K562 (cell line): ENCODE results near the gene NUP98. TPM values are rescaled to one million over a fixed set of nuclear protein-coding genes. Genes with fewer than 3 reads are reported as not detected.

Source experiments
- ARHGAP35 ChIP-seq: fragments of 450-650 bp; IDR thresholded peaks from 2 replicates; pipeline ENCODE4 v1.6.1; 2018; ENCODE audit not compliant: partially characterized antibody
- DMBX1 ChIP-seq: fragments of 250-450 bp; sonication (Bioruptor Pico); IDR thresholded peaks from 2 replicates; pipeline ENCODE4 v1.8.0; 2022; ENCODE audit warnings: inconsistent platforms, mild to moderate bottlenecking, moderate library complexity, borderline replicate concordance
- FOXJ3 ChIP-seq: sonication (generic); formaldehyde crosslinking; IDR thresholded peaks from 2 replicates; pipeline ENCODE4 v1.4.0; 2020; ENCODE audit warnings: mild to moderate bottlenecking, missing genetic modification reagents
- HSF4 ChIP-seq: fragments of 250-450 bp; sonication (Bioruptor Pico); IDR thresholded peaks from 2 replicates; pipeline ENCODE4 v2.1.2; 2022; ENCODE audit warnings: mild to moderate bottlenecking, moderate library complexity, borderline replicate concordance
- MBD2 ChIP-seq: sonication (generic); IDR thresholded peaks from 2 replicates; pipeline ENCODE4 v1.6.1; 2016; ENCODE audit warnings: low read depth, borderline replicate concordance
- NCOA6 ChIP-seq: fragments of 450-650 bp; IDR thresholded peaks from 2 replicates; pipeline ENCODE4 v1.6.1; 2017; ENCODE audit warnings: mild to moderate bottlenecking
- NFYB ChIP-seq: IDR thresholded peaks from 2 replicates; pipeline ENCODE4 v1.6.1; 2011; ENCODE audit warnings: mild to moderate bottlenecking, moderate library complexity; ENCODE audit not compliant: insufficient read length; ENCODE audit errors: extremely low read depth
- PHTF2 ChIP-seq: fragments of 250-450 bp; sonication (Bioruptor Pico); IDR thresholded peaks from 2 replicates; pipeline ENCODE4 v1.5.0; 2021; ENCODE audit warnings: mild to moderate bottlenecking
- POLR2AphosphoS2 ChIP-seq: IDR thresholded peaks from 2 replicates; pipeline ENCODE4 v1.6.1; 2012; ENCODE audit warnings: low read length, improper control_type of control experiment
- SREBF1 ChIP-seq: fragments of 150-350 bp; IDR thresholded peaks from 2 replicates; pipeline ENCODE4 v1.6.1; 2014; ENCODE audit warnings: antibody characterized with exemption, low read depth, low read length, borderline replicate concordance
- STAT6 ChIP-seq: sonication (generic); formaldehyde crosslinking; IDR thresholded peaks from 2 replicates; pipeline ENCODE4 v1.8.1; 2023; ENCODE audit warnings: mild to moderate bottlenecking, missing genetic modification reagents
- TCFL5 ChIP-seq: fragments of 250-450 bp; sonication (Bioruptor Pico); conservative IDR thresholded peaks from 2 replicates; pipeline ENCODE4 v1.6.1; 2021; ENCODE audit warnings: mild to moderate bottlenecking, moderate library complexity, matching md5 sums
- THRB ChIP-seq: fragments of 450-650 bp; formaldehyde crosslinking; conservative IDR thresholded peaks from 2 replicates; pipeline ENCODE4 v1.4.0; 2022; ENCODE audit warnings: mild to moderate bottlenecking, missing genetic modification characterization
- ZEB2 ChIP-seq: fragments of 450-650 bp; IDR thresholded peaks from 2 replicates; pipeline ENCODE4 v1.6.1; 2016
- ZNF589 ChIP-seq: fragments of 200-800 bp; sonication (Bioruptor generic); IDR thresholded peaks from 2 replicates; pipeline ENCODE4 v1.6.1; 2016; ENCODE audit warnings: low read depth, missing genetic modification characterization, missing compliant biosample characterization
- polyA plus RNA-seq, 8 experiments: library from polyadenylated mRNA; depleted of rRNA in 4 of 8; stranded (reverse) in 5 of 8; unstranded in 3 of 8; fragments of >200 nt; fragmentation: Nextera tagmentation in 2 of 8; fragmentation: Illumina TruSeq in 1 of 8; extraction: Ambion mirVana in 2 of 8; extraction: Trizol in 1 of 8; gene quantifications; 2 replicates each; pipeline versions ENCODE4 v1.2.1 to v1.2.3, GENCODE V29; 2011 to 2014; ENCODE audit warnings: inconsistent platforms in 1 of 8, missing spikeins in 1 of 8
- total RNA-seq, 7 experiments: library from RNA; depleted of rRNA in 6 of 7; stranded (reverse); fragments of >200 nt in 6 of 7; fragmentation: Illumina TruSeq in 2 of 7; extraction: Trizol in 2 of 7; gene quantifications; 2 replicates each; pipeline versions ENCODE4 v1.2.1 to v1.2.3, GENCODE V29; 2011 to 2021; ENCODE audit warnings: low replicate concordance in 1 of 7
- TF ChIP-seq, protein P1 (sequence below): fragments of 250-450 bp; sonication (Bioruptor Pico); IDR thresholded peaks from 2 replicates; pipeline ENCODE4 v1.5.0; 2021; ENCODE audit warnings: mild to moderate bottlenecking, borderline replicate concordance
- TF ChIP-seq, protein P2 (sequence below): fragments of 250-450 bp; sonication (Bioruptor Pico); IDR thresholded peaks from 2 replicates; pipeline ENCODE4 v1.5.0; 2020; ENCODE audit warnings: mild to moderate bottlenecking

NUP98 gene
- total and polyA plus RNA-seq, 9 of the 15 experiments (the other 6 are each of a cell fraction or from before 2014, with no cell fraction given): 45.1 to 196 (median 130) TPM

DNA sequence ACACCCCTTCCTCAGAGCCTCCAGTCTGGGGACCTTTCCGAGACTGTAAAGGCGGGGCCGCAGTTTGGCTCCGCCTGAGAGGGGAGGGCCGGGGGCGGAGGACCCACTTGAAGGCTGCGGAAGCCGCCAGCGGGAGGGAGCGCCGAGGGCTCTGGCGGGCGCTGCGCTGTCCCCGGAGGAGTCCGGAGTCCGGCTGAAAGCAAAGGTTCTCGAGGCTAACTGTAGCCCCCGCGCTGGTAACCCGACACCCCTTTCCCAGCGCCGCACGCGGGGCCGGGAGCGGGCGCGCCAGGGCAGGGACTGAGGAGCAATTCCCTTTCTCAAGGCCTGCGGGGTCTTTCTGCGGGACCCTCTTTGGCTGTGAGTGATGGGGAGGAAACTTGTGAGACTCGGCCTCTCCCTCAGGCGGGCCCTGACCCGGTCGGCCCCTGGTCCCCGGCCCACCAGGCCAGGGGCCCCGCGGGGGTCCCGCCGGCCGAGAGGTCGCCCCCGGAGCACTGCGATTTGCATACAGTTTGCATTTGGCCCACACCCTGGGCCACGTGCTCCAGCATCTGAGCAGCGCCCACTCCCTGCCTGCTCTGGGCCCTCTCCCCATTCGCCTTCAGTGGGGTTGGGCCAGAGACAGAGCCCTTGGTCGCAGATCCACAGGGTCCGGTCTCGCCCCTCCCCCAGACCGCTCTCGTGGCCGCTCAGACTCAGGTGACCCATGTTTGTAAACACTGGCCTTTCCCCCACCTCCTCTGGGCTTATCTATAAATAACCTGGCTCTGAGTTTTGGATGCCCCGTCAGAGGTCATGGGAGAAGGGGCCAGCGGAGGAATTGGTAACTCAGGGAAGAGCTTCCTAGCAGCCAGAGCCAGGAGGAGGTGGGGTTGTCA lies 155.0 kb downstream of the NUP98 start (continued):
- TF ChIP-seq, protein P1, sequence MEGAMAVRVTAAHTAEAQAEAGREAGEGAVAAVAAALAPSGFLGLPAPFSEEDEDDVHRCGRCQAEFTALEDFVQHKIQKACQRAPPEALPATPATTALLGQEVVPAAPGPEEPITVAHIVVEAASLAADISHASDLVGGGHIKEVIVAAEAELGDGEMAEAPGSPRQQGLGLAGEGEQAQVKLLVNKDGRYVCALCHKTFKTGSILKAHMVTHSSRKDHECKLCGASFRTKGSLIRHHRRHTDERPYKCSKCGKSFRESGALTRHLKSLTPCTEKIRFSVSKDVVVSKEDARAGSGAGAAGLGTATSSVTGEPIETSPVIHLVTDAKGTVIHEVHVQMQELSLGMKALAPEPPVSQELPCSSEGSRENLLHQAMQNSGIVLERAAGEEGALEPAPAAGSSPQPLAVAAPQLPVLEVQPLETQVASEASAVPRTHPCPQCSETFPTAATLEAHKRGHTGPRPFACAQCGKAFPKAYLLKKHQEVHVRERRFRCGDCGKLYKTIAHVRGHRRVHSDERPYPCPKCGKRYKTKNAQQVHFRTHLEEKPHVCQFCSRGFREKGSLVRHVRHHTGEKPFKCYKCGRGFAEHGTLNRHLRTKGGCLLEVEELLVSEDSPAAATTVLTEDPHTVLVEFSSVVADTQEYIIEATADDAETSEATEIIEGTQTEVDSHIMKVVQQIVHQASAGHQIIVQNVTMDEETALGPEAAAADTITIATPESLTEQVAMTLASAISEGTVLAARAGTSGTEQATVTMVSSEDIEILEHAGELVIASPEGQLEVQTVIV (CRISPR knock-in tag): no peak
- TF ChIP-seq, protein P2, sequence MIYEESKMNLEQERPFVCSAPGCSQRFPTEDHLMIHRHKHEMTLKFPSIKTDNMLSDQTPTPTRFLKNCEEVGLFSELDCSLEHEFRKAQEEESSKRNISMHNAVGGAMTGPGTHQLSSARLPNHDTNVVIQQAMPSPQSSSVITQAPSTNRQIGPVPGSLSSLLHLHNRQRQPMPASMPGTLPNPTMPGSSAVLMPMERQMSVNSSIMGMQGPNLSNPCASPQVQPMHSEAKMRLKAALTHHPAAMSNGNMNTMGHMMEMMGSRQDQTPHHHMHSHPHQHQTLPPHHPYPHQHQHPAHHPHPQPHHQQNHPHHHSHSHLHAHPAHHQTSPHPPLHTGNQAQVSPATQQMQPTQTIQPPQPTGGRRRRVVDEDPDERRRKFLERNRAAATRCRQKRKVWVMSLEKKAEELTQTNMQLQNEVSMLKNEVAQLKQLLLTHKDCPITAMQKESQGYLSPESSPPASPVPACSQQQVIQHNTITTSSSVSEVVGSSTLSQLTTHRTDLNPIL (CRISPR knock-in tag): no peak
- TF ChIP-seq SREBF1: no peak
- no peak for TF ChIP-seq STAT6
- no peak for TF ChIP-seq NCOA6
- no peak for TF ChIP-seq PHTF2 (CRISPR knock-in tag)
- TF ChIP-seq MBD2: 0 out of 2 replicates have a peak, but pooled peaks have one; percentile 24
- no peak for TF ChIP-seq HSF4 (CRISPR knock-in tag)
- no peak for TF ChIP-seq FOXJ3
- TF ChIP-seq ARHGAP35: no peak
- TF ChIP-seq NFYB: no peak
- no peak for TF ChIP-seq ZNF589
- no peak for TF ChIP-seq TCFL5
- no peak for TF ChIP-seq DMBX1 (CRISPR knock-in tag)
- no peak for TF ChIP-seq THRB
- TF ChIP-seq POLR2AphosphoS2: no peak
- peak; percentile 24; the same call in 1 of the 2 replicates for TF ChIP-seq ZEB2
